NT2/D1 (cell line): ENCODE measurements around the gene OTUD7B.

Experiments used
- SUZ12 ChIP-seq: IDR thresholded peaks from 2 replicates; pipeline ENCODE4 v1.6.1; 2011; ENCODE audit not compliant: insufficient read length, insufficient read depth; ENCODE audit errors: extremely low read depth
- YY1 ChIP-seq: IDR thresholded peaks from 2 replicates; pipeline ENCODE4 v1.6.1; 2011; ENCODE audit not compliant: insufficient read length, insufficient read depth
- ZNF274 ChIP-seq: IDR thresholded peaks from 2 replicates; pipeline ENCODE4 v1.6.1; 2011; ENCODE audit warnings: mild to moderate bottlenecking, low read depth, low read length

DNA sequence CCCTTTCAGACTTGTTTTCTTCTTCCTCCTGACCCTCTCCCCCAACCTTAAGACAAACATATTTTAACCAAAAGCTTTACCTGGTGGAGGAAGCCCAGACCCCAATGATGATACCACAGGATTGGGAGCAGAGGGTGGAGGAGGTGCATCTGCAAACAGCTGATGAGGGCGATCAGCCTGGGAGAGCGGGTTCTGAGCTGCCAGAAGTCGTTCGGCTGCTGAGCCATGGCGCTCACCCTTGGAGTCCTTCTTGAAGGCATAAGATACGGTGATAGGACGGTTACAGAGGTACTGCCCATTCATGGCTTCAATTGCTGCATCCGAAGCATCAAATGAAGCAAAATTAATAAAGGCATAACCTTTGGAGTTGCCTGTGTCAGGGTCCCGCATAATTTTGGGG is 84.2 kb downstream of the OTUD7B start:
- TF ChIP-seq YY1 (no peak), SUZ12 (no peak), ZNF274 (no peak)
